PFSK-1 (cell line): Measurements from ENCODE around the gene ZNF428.

Experiments used
- POLR2AphosphoS5 ChIP-seq: IDR thresholded peaks from 2 replicates; pipeline ENCODE4 v1.6.1; 2012; ENCODE audit warnings: low read depth, mild to moderate bottlenecking, control low read depth, low read length, moderate library complexity
- REST ChIP-seq, 2 experiments: IDR thresholded peaks; 2 replicates each; pipeline versions ENCODE4 v1.6.1 to v1.8.0; 2011 to 2012; ENCODE audit warnings: low read depth in 2 of 2, low read length in 2 of 2, control low read depth in 1 of 2, inconsistent platforms in 1 of 2, mild to moderate bottlenecking in 1 of 2, moderate library complexity in 1 of 2; ENCODE audit not compliant: insufficient read depth in 1 of 2
- SIN3A ChIP-seq: IDR thresholded peaks from 2 replicates; pipeline ENCODE4 v1.6.1; 2012; ENCODE audit warnings: mild to moderate bottlenecking, low read length, moderate library complexity, borderline replicate concordance; ENCODE audit not compliant: insufficient read depth
- TAF1 ChIP-seq: IDR thresholded peaks from 2 replicates; pipeline ENCODE4 v1.6.1; 2012; ENCODE audit warnings: low read length, control low read depth, borderline replicate concordance; ENCODE audit not compliant: insufficient read depth

GRCh38 chr19:43572171-43572588 lies 47.2 kb downstream of the ZNF428 start:
- no peak for TF ChIP-seq POLR2AphosphoS5
- TF ChIP-seq REST (IDR thresholded peaks at IDR 0.05; ENCODE audit: insufficient read depth in 1 of 2, low read depth in 2 of 2, low read length in 2 of 2) = no peak
- TF ChIP-seq SIN3A = no peak
- TF ChIP-seq TAF1 = no peak
